HG02870 (cell line): ENCODE measurements around the gene VGLL3.
A peak's percentile ranks its signal among the peaks of the same experiment; 100 is the strongest.
"Not testable (repeated sequence)": the region's sequence is repeated elsewhere in the genome, so short reads cannot be mapped to it uniquely, and the experiment has no call there.

Experiments used
- ATAC-seq: cut with Tn5 transposase; IDR thresholded peaks from one replicate; pipeline ENCODE4 v1.9.1; 2021; ENCODE audit warnings: mild to moderate bottlenecking, moderate library complexity; ENCODE audit not compliant: unreplicated experiment

Gene VGLL3

GRCh38 chr3:86990734-86991481 lies at the start of gene VGLL3:
TSS of gene VGLL3 (minus strand) at chr3:86991149. CDS start at chr3:86990743, 406 bp downstream.
- peak; percentile 35 for ATAC-seq

- ATAC-seq: no peak
Measured at GRCh38 chr3:87037652-87038051, 46.7 kb upstream of the VGLL3 start.

- ATAC-seq: no peak
Measured at GRCh38 chr3:87036671-87037070, 45.7 kb upstream of the VGLL3 start.

- no peak for ATAC-seq
Measured at GRCh38 chr3:87035339-87035738, 44.4 kb upstream of the VGLL3 start.

GRCh38 chr3:87033205-87033604 lies 42.3 kb upstream of the VGLL3 start:
- no peak for ATAC-seq

- ATAC-seq: no peak
Measured at GRCh38 chr3:87025661-87026645, 35.0 kb upstream of the VGLL3 start.

- ATAC-seq: not testable (repeated sequence)
Measured at GRCh38 chr3:87017370-87017769, 26.4 kb upstream of the VGLL3 start.

GRCh38 chr3:87009271-87009670 lies 18.3 kb upstream of the VGLL3 start:
- no peak for ATAC-seq

GRCh38 chr3:87006844-87007439 lies 16.0 kb upstream of the VGLL3 start:
- ATAC-seq: no peak

- ATAC-seq: no peak
Measured at GRCh38 chr3:87004883-87005282, 13.9 kb upstream of the VGLL3 start.

GRCh38 chr3:87002346-87002745 lies 11.4 kb upstream of the VGLL3 start:
- ATAC-seq: no peak

GRCh38 chr3:87001473-87002098 lies 10.6 kb upstream of the VGLL3 start:
- no peak for ATAC-seq

GRCh38 chr3:87000940-87001339 lies 10.0 kb upstream of the VGLL3 start:
- ATAC-seq: no peak

GRCh38 chr3:86998569-86998968 lies 7.6 kb upstream of the VGLL3 start:
- no peak for ATAC-seq

GRCh38 chr3:86996261-86996955 lies 5.5 kb upstream of the VGLL3 start:
- ATAC-seq: no peak

- no peak for ATAC-seq
Measured at GRCh38 chr3:86995537-86995936, 4.6 kb upstream of the VGLL3 start.

- ATAC-seq: no peak
Measured at GRCh38 chr3:86993704-86994103, 2.8 kb upstream of the VGLL3 start.

- ATAC-seq: no peak
Measured at GRCh38 chr3:86991840-86992435, 989 bp upstream of the VGLL3 start.

- no peak for ATAC-seq
Measured at GRCh38 chr3:86991482-86991815, 500 bp upstream of the VGLL3 start.
